Neuronal stem cell (in vitro differentiated cells): Measurements from ENCODE around the gene CSN2.

Experiments used
- DNase-seq: peaks from one replicate; pipeline ENCODE4 v3.0.0-alpha.2; 2013; ENCODE audit warnings: low spot score
- H2AFZ ChIP-seq: one replicate; pipeline ENCODE4 v1.6.1; 2013; ENCODE audit warnings: mild to moderate bottlenecking, low read length, inconsistent platforms
- H2AK5ac ChIP-seq: 2 replicates; pipeline ENCODE4 v1.6.1; 2013; ENCODE audit warnings: low read depth, mild to moderate bottlenecking, inconsistent platforms, low read length, moderate library complexity, mixed read lengths
- H2BK120ac ChIP-seq: 2 replicates; pipeline ENCODE4 v1.6.1; 2013; ENCODE audit warnings: low read depth, mild to moderate bottlenecking, inconsistent platforms, low read length, moderate library complexity, mixed read lengths
- H2BK12ac ChIP-seq: one replicate; pipeline ENCODE4 v1.6.1; 2013; ENCODE audit warnings: low read length, inconsistent platforms
- H2BK15ac ChIP-seq: 2 replicates; pipeline ENCODE4 v1.6.1; 2013; ENCODE audit warnings: mild to moderate bottlenecking, low read length, inconsistent platforms, mixed read lengths
- H2BK5ac ChIP-seq: one replicate; pipeline ENCODE4 v1.6.1; 2013; ENCODE audit warnings: inconsistent platforms, mild to moderate bottlenecking, low read length, moderate library complexity
- H3K14ac ChIP-seq: one replicate; pipeline ENCODE4 v1.6.1; 2013; ENCODE audit warnings: low read length, inconsistent platforms
- H3K18ac ChIP-seq: 2 replicates; pipeline ENCODE4 v1.6.1; 2013; ENCODE audit warnings: low read length, inconsistent platforms
- H3K23ac ChIP-seq: 2 replicates; pipeline ENCODE4 v1.6.1; 2013; ENCODE audit warnings: low read depth, mild to moderate bottlenecking, mixed read lengths, low read length, inconsistent platforms; ENCODE audit not compliant: poor library complexity
- H3K27ac ChIP-seq: replicated peaks from 3 replicates; pipeline ENCODE4 v1.5.1; 2013; ENCODE audit warnings: low read length, inconsistent platforms
- H3K27me3 ChIP-seq, 3 experiments: 2 replicates each; pipeline ENCODE4 v1.6.1; 2013; ENCODE audit warnings: low read length in 3 of 3, mild to moderate bottlenecking in 2 of 3, inconsistent platforms in 1 of 3, low read depth in 1 of 3, mixed read lengths in 1 of 3, moderate library complexity in 1 of 3; ENCODE audit not compliant: control insufficient read depth in 3 of 3, insufficient read depth in 3 of 3
- H3K36me3 ChIP-seq, 2 donors: replicated peaks in 1 of 2; 2 replicates each; pipeline ENCODE4 v1.6.1; 2013; ENCODE audit warnings: low read length in 2 of 2; ENCODE audit not compliant: control insufficient read depth in 2 of 2, insufficient read depth in 2 of 2
- H3K4ac ChIP-seq: 2 replicates; pipeline ENCODE4 v1.6.1; 2013; ENCODE audit warnings: inconsistent platforms, mild to moderate bottlenecking, low read length, moderate library complexity
- H3K4me1 ChIP-seq, 2 donors: 1 replicate in 1 of 2; 2 replicates in 1 of 2; pipeline ENCODE4 v1.6.1; 2013; ENCODE audit warnings: low read length in 2 of 2, low read depth in 1 of 2; ENCODE audit not compliant: control insufficient read depth in 2 of 2, insufficient read depth in 1 of 2
- H3K4me2 ChIP-seq: one replicate; pipeline ENCODE4 v1.6.1; 2013; ENCODE audit warnings: mild to moderate bottlenecking, low read length, inconsistent platforms; ENCODE audit not compliant: insufficient read depth, poor library complexity, severe bottlenecking
- H3K4me3 ChIP-seq, 2 donors: 2 replicates each; pipeline ENCODE4 v1.5.1; 2013; ENCODE audit warnings: low read length in 2 of 2, mild to moderate bottlenecking in 2 of 2, inconsistent platforms in 1 of 2, moderate library complexity in 1 of 2
- H3K79me1 ChIP-seq: one replicate; pipeline ENCODE4 v1.6.1; 2013; ENCODE audit warnings: low read depth, mild to moderate bottlenecking, inconsistent platforms, low read length, moderate library complexity
- H3K9ac ChIP-seq: one replicate; pipeline ENCODE4 v1.6.1; 2013; ENCODE audit warnings: mild to moderate bottlenecking, low read depth, low read length, inconsistent platforms; ENCODE audit not compliant: poor library complexity
- H3K9me3 ChIP-seq, 2 donors: replicated peaks in 1 of 2; 2 replicates each; pipeline versions ENCODE3 to v1.6.1; 2013; ENCODE audit warnings: low read length in 2 of 2, mild to moderate bottlenecking in 2 of 2, inconsistent platforms in 1 of 2, low read depth in 1 of 2, mixed read lengths in 1 of 2, moderate library complexity in 1 of 2; ENCODE audit not compliant: control insufficient read depth in 2 of 2, insufficient read depth in 1 of 2
- H4K8ac ChIP-seq: one replicate; pipeline ENCODE4 v1.6.1; 2013; ENCODE audit warnings: low read depth, mild to moderate bottlenecking, inconsistent platforms, low read length, moderate library complexity
- H4K91ac ChIP-seq: one replicate; pipeline ENCODE4 v1.6.1; 2013; ENCODE audit warnings: low read length, low read depth, mild to moderate bottlenecking, inconsistent platforms; ENCODE audit not compliant: poor library complexity
- WGBS, 2 donors: extraction: QIAGEN DNeasy Blood & Tissue Kit; methylation state at CpG; one replicate each; pipeline ENCODE4 v1.1.7; 2013; ENCODE audit warnings: missing lambda C conversion rate in 2 of 2, mixed read lengths in 1 of 2; ENCODE audit not compliant: insufficient read length in 2 of 2, insufficient replicate concordance in 1 of 2; ENCODE audit errors: extremely low coverage in 2 of 2; 5-methylcytosine and 5-hydroxymethylcytosine counted together

Gene CSN2

DNA sequence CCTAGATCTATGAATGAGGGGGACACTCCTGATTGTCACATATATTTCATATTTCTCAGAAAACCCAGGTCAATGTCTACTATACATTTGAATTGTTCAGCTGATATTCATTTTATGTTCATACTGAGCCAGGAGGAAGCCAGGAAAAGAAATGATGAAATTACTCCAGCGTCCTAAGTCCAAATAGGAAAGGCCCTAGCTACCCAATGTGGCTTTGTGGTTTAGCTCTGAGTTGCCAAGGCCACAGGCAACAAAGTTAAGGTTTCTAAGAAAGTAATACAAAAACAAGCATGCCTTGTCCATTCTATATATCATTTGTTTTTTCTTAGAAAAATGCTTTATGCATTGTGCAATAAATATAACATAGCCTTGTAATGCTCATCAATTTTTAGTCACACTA lies 4.5 kb upstream of the CSN2 start:
- Histone ChIP-seq H3K4me1 (no peaks in the 10 kb centered on the region), H2AFZ (no peak overlapping the region), H4K91ac (no peak overlapping the region), H3K36me3 (no peaks in the 10 kb centered on the region), H3K4ac (no peak overlapping the region), H3K23ac (no peak overlapping the region), H2BK15ac (no peak overlapping the region), H3K9ac (no peak overlapping the region), H3K14ac (no peak overlapping the region), H3K4me2 (no peak overlapping the region), H2AK5ac (no peak overlapping the region), H3K27me3 (no peaks in the 10 kb centered on the region), H3K79me1 (no peaks in the 10 kb centered on the region), H2BK12ac (no peak overlapping the region), H2BK120ac (no peak overlapping the region), H3K27ac (no peak overlapping the region), H3K4me3 (no peak overlapping the region), H2BK5ac (no peak overlapping the region), H3K18ac (no peak overlapping the region), H3K9me3 (no peaks in the 10 kb centered on the region), H4K8ac (no peak overlapping the region)
- no CpG with 5 or more reads among the region's 1 CpG for WGBS, 2 donors
- no peak for DNase-seq

DNA sequence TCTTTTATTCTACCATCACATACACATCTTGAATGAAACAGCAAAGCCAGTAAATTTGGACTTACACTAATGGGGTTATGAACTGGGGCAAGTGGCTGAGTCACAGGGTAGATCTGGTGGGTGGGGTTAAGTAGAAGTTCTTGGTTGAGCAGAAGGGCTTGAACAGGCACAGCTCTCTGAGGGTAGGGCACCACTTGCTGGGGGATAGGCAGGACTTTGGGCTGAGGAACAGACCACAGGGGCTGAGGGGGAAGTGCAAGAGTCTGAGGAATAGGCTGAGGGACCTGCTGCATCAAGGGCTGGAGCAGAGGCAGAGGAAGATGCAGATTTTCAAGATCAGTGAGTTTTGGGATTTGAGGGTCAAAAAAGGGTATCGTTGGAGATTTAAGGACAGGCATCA lies 8.3 kb downstream of the CSN2 start:
- Histone ChIP-seq H3K79me1 (no peaks in the 10 kb centered on the region), H3K4me1 (peaks cover 0 to 2% of the 10 kb centered on the region in 2 donors), H3K9ac (no peak overlapping the region), H3K27me3 (no peaks in the 10 kb centered on the region), H3K14ac (no peak overlapping the region), H3K36me3 (no peaks in the 10 kb centered on the region), H3K4ac (no peak overlapping the region), H2BK120ac (no peak overlapping the region), H3K18ac (peak overlapping the region; percentile 16), H3K4me2 (no peak overlapping the region), H2BK12ac (no peak overlapping the region), H3K4me3 (no peak overlapping the region), H2BK15ac (no peak overlapping the region), H4K8ac (no peak overlapping the region), H2AFZ (no peak overlapping the region), H2BK5ac (no peak overlapping the region), H3K27ac (no peak overlapping the region), H3K23ac (no peak overlapping the region), H2AK5ac (no peak overlapping the region), H4K91ac (no peak overlapping the region), H3K9me3 (no peaks in the 10 kb centered on the region)
- no peak for DNase-seq
- WGBS, 2 donors = no CpG with 5 or more reads among the region's 1 CpG

DNA sequence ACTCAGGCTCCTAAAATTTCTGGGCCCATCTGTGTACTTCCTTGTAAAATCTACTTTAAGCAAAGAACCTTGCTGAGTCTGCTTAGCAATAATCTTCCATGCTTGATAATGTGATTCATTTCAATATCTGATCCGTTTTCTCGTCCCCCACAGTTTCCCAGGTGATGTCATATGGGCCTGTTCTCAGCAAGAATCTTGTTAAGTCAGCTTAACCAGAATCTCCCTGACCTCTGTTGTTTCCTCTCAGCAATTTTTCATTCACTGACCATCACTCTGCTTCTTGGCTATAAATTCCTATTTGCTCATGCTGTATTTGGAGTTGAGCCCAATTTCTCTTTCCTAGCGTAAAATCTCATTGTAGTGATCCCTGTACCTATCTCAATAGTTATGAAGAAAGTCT lies 13.9 kb downstream of the CSN2 start:
- DNase-seq = no peak
- H2BK12ac ChIP-seq = no peak overlapping the region
- H3K79me1 ChIP-seq = no peaks in the 10 kb centered on the region
- H3K27me3 ChIP-seq = no peaks in the 10 kb centered on the region
- H2BK120ac ChIP-seq = no peak overlapping the region
- no peak overlapping the region for H3K23ac ChIP-seq
- no peak overlapping the region for H3K14ac ChIP-seq
- H3K4me2 ChIP-seq = no peak overlapping the region
- no CpG with 5 or more reads among the region's 3 CpGs for WGBS, 2 donors
- no peaks in the 10 kb centered on the region for H3K9me3 ChIP-seq
- no peak overlapping the region for H2AFZ ChIP-seq
- H2BK15ac ChIP-seq = no peak overlapping the region
- H2BK5ac ChIP-seq = no peak overlapping the region
- no peak overlapping the region for H3K18ac ChIP-seq
- H3K36me3 ChIP-seq = no peaks in the 10 kb centered on the region
- no peak overlapping the region for H3K4ac ChIP-seq
- H3K9ac ChIP-seq = no peak overlapping the region
- no peak overlapping the region for H3K27ac ChIP-seq
- no peak overlapping the region for H2AK5ac ChIP-seq
- no peak overlapping the region for H4K8ac ChIP-seq
- H3K4me3 ChIP-seq = no peak overlapping the region
- H3K4me1 ChIP-seq = no peaks in the 10 kb centered on the region
- no peak overlapping the region for H4K91ac ChIP-seq

- H3K23ac ChIP-seq = no peak overlapping the region
- H3K4me3 ChIP-seq = no peak overlapping the region
- H2BK15ac ChIP-seq = no peak overlapping the region
- H2AFZ ChIP-seq = no peak overlapping the region
- H2BK120ac ChIP-seq = no peak overlapping the region
- no peak overlapping the region for H2BK5ac ChIP-seq
- H3K18ac ChIP-seq = no peak overlapping the region
- H2BK12ac ChIP-seq = no peak overlapping the region
- H3K9me3 ChIP-seq = no peaks in the 10 kb centered on the region
- no peak overlapping the region for H2AK5ac ChIP-seq
- no peak overlapping the region for H3K9ac ChIP-seq
- no peak overlapping the region for H3K4ac ChIP-seq
- H3K4me1 ChIP-seq = no peaks in the 10 kb centered on the region
- H4K8ac ChIP-seq = no peak overlapping the region
- H4K91ac ChIP-seq = no peak overlapping the region
- no peaks in the 10 kb centered on the region for H3K36me3 ChIP-seq
- no peaks in the 10 kb centered on the region for H3K79me1 ChIP-seq
- H3K27ac ChIP-seq = no peak overlapping the region
- no peak overlapping the region for H3K4me2 ChIP-seq
- no peak overlapping the region for H3K14ac ChIP-seq
- no peaks in the 10 kb centered on the region for H3K27me3 ChIP-seq
- no peak for DNase-seq
Measured at GRCh38 chr4:69936566-69936965, 29.0 kb downstream of the CSN2 start.
